ENCODE data around the gene STK32A.

STK32A gene

GRCh38 chr5:147267082-147267832 lies 32.4 kb downstream of the STK32A start:
- no peak for FAIRE-seq

- no peak for FAIRE-seq
These were observed 41.7 kb downstream of the STK32A start for GRCh38 chr5:147276497-147276896.

GRCh38 chr5:147286296-147286695 lies 51.5 kb downstream of the STK32A start:
- FAIRE-seq = no peak

GRCh38 chr5:147287110-147287509 lies 52.3 kb downstream of the STK32A start:
- no peak for FAIRE-seq

- no peak for FAIRE-seq
These were observed 55.4 kb downstream of the STK32A start for GRCh38 chr5:147290261-147290660.

- FAIRE-seq = no peak
These were observed 68.4 kb downstream of the STK32A start for GRCh38 chr5:147303251-147303650.

GRCh38 chr5:147303976-147304375 lies 69.2 kb downstream of the STK32A start:
- FAIRE-seq = no peak

- no peak for FAIRE-seq
These were observed 70.3 kb downstream of the STK32A start for GRCh38 chr5:147305147-147305546.

- peak; percentile 14 for FAIRE-seq
These were observed 71.5 kb downstream of the STK32A start for GRCh38 chr5:147306351-147306750.

GRCh38 chr5:147307170-147307569 lies 72.3 kb downstream of the STK32A start:
- FAIRE-seq = no peak

GRCh38 chr5:147309621-147310020 lies 74.8 kb downstream of the STK32A start:
- no peak for FAIRE-seq

GRCh38 chr5:147310059-147310704 lies 75.4 kb downstream of the STK32A start:
- no peak for FAIRE-seq

GRCh38 chr5:147317978-147318684 lies 83.3 kb downstream of the STK32A start:
- FAIRE-seq = no peak

GRCh38 chr5:147321569-147321968 lies 86.7 kb downstream of the STK32A start:
- no peak for FAIRE-seq

- FAIRE-seq = no peak
These were observed 92.6 kb downstream of the STK32A start for GRCh38 chr5:147327421-147327820.

- FAIRE-seq = no peak
These were observed 93.1 kb downstream of the STK32A start for GRCh38 chr5:147327905-147328304.

GRCh38 chr5:147332658-147333057 lies 97.8 kb downstream of the STK32A start:
- FAIRE-seq = no peak

- FAIRE-seq = no peak
These were observed 102.0 kb downstream of the STK32A start for GRCh38 chr5:147336876-147337275.

GRCh38 chr5:147339313-147339712 lies 104.5 kb downstream of the STK32A start:
- no peak for FAIRE-seq

GRCh38 chr5:147340941-147341340 lies 106.1 kb downstream of the STK32A start:
- no peak for FAIRE-seq

GRCh38 chr5:147341345-147341744 lies 106.5 kb downstream of the STK32A start:
- FAIRE-seq = no peak

- FAIRE-seq = no peak
These were observed 110.0 kb downstream of the STK32A start for GRCh38 chr5:147344861-147345260.

- no peak for FAIRE-seq
These were observed 111.3 kb downstream of the STK32A start for GRCh38 chr5:147346006-147346561.

- FAIRE-seq = no peak
These were observed 113.2 kb downstream of the STK32A start for GRCh38 chr5:147348046-147348445.
